ENCODE measurements around the gene SEZ6. TPM values are rescaled to one million over a fixed set of nuclear protein-coding genes. Genes with fewer than 3 reads are reported as not detected.

Gene SEZ6
- total and polyA plus RNA-seq, 2 donors (not counting 1 experiment from before 2014, with no cell fraction given): not detected

DNA sequence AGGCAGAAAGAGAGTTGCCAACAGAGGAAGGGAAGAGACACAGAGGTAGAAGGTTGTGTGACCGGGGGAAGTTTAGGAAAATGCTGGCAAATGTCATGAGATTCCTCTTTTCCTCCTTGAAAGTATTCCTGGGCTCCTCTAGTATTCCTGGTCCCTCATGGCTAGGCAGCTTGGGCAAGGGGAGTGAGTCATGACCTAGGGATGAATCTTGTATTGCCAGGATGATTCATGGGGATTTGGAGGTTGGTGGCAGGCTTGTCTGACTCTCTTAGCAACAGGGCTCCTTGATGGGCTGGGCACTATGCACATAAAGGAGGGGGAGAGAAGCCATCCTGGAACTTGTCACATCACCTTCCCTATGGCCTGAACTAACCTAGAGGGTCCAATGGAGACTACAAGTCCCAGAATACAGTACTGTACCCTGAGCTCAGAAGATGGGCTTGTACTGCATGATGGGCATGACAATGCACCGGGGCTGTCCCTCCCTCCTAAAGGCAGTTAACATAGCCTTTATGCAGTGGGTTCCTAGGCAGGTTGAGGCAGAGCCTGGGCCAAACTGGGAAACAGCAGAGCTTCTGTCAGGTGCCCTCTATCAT is 2.1 kb upstream of the SEZ6 start:
- no peaks in the 10 kb centered on the region for H3K9me3 Mint-ChIP-seq (ENCODE audit: insufficient read depth)
- peaks cover 58% of the 10 kb centered on the region for H3K27me3 Mint-ChIP-seq
- no peak for DNase-seq
- H3K36me3 ChIP-seq (replicated peaks in 1 of 2; ENCODE audit: control extremely low read depth in 1 of 2, control insufficient read depth in 1 of 2, extremely low read depth in 1 of 2, insufficient read depth in 2 of 2, low read length in 1 of 2): no peaks in the 10 kb centered on the region
- H3K9ac ChIP-seq (ENCODE audit: low read length): no peak overlapping the region
- TF ChIP-seq EZH2 (IDR thresholded peaks at IDR 0.05; ENCODE audit: borderline replicate concordance, insufficient read depth, low read depth, low read length, poor library complexity, severe bottlenecking): no peak
- TF ChIP-seq, protein P1, sequence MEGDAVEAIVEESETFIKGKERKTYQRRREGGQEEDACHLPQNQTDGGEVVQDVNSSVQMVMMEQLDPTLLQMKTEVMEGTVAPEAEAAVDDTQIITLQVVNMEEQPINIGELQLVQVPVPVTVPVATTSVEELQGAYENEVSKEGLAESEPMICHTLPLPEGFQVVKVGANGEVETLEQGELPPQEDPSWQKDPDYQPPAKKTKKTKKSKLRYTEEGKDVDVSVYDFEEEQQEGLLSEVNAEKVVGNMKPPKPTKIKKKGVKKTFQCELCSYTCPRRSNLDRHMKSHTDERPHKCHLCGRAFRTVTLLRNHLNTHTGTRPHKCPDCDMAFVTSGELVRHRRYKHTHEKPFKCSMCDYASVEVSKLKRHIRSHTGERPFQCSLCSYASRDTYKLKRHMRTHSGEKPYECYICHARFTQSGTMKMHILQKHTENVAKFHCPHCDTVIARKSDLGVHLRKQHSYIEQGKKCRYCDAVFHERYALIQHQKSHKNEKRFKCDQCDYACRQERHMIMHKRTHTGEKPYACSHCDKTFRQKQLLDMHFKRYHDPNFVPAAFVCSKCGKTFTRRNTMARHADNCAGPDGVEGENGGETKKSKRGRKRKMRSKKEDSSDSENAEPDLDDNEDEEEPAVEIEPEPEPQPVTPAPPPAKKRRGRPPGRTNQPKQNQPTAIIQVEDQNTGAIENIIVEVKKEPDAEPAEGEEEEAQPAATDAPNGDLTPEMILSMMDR (IDR thresholded peaks at IDR 0.05): no peak
- H3K4me2 ChIP-seq (replicated peaks; ENCODE audit: low read depth, low read length, poor library complexity, severe bottlenecking): no peak overlapping the region
- H3K4me3 ChIP-seq (ENCODE audit: control extremely low read depth in 1 of 5, extremely low read depth in 1 of 5, insufficient read depth in 1 of 5, low read depth in 2 of 5, low read length in 4 of 5): no peak overlapping the region
- CTCF ChIA-PET: interaction anchor here (1.2 kb wide), 1 partner anchor 42 kb away, joined by 5 read pairs; no protein-coding TSS in a partner anchor
- H3K27me3 ChIP-seq (replicated peaks in 1 of 4; ENCODE audit: control extremely low read depth in 1 of 4, control insufficient read depth in 3 of 4, insufficient read depth in 4 of 4, low read length in 3 of 4): peaks cover 0 to 50% (median 26%) of the 10 kb centered on the region in 4 experiments
- peaks cover 0 to 11% of the 10 kb centered on the region in 2 donors for H3K4me1 ChIP-seq (ENCODE audit: control insufficient read depth in 2 of 2, insufficient read depth in 2 of 2, low read length in 2 of 2)
- H3K27ac Mint-ChIP-seq: no peak overlapping the region
- no peaks in the 10 kb centered on the region for H3K4me1 Mint-ChIP-seq
- WGBS (ENCODE audit: insufficient coverage): 38% methylated on average over 2 of the region's 2 CpGs
- H3K79me2 ChIP-seq (ENCODE audit: control insufficient read depth, insufficient read depth, low read length): no peaks in the 10 kb centered on the region
- no peak overlapping the region for H2AFZ ChIP-seq (ENCODE audit: insufficient read depth, low read depth, low read length, poor library complexity, severe bottlenecking)
- H3K9me3 ChIP-seq (ENCODE audit: control extremely low read depth in 1 of 3, control insufficient read depth in 2 of 3, insufficient read depth in 1 of 3, low read length in 2 of 3): peaks cover 0 to 30% (median 0%) of the 10 kb centered on the region in 3 donors
- no peaks in the 10 kb centered on the region for H4K20me1 ChIP-seq (ENCODE audit: control insufficient read depth, insufficient read depth, low read length, poor library complexity, severe bottlenecking)
- POLR2A ChIA-PET: no interaction called here
- no peak for ATAC-seq (ENCODE audit: low read depth)
- intact Hi-C loops (cut with micrococcal nuclease): no loop called here
- no peak overlapping the region for H3K27ac ChIP-seq (ENCODE audit: low read length in 2 of 2)
- H3K4me3 Mint-ChIP-seq: no peak overlapping the region

DNA sequence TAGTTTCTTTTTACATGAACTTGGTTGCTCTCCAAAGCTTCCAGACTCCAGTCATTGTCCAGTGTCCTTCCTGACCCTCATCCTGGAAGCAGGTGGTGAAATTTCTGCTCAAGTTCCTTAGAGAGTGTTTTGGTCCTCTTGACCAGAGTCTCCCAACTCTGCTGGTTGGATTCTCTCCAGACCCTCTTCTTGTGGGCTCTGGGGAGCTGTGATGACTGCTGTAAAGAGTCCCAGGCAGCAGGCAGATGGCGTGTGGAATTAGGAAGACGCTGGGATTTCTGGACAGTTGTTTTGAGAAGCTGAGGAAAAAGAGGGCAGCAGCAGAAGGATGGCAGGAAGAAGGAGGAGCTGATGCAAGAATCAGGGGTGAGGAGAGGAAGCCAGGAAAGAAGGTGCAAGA is 1.6 kb upstream of the SEZ6 start:
- CTCF ChIA-PET: interaction anchor here (1.2 kb wide), 1 partner anchor 42 kb away, joined by 5 read pairs; no protein-coding TSS in a partner anchor
- ATAC-seq (ENCODE audit: low read depth) (no peak), DNase-seq (no peak)
- 34% methylated on average over 2 of the region's 2 CpGs for WGBS (ENCODE audit: insufficient coverage)
- Mint-ChIP-seq H3K27ac (no peak overlapping the region), H3K4me3 (no peak overlapping the region), H3K4me1 (no peaks in the 10 kb centered on the region), H3K9me3 (ENCODE audit: insufficient read depth) (no peaks in the 10 kb centered on the region), H3K27me3 (peaks cover 61% of the 10 kb centered on the region)
- Histone ChIP-seq H3K4me3 (ENCODE audit: control extremely low read depth in 1 of 5, extremely low read depth in 1 of 5, insufficient read depth in 1 of 5, low read depth in 2 of 5, low read length in 4 of 5) (no peak overlapping the region), H3K27ac (ENCODE audit: low read length in 2 of 2) (no peak overlapping the region), H3K27me3 (replicated peaks in 1 of 4; ENCODE audit: control extremely low read depth in 1 of 4, control insufficient read depth in 3 of 4, insufficient read depth in 4 of 4, low read length in 3 of 4) (peaks cover 0 to 50% (median 26%) of the 10 kb centered on the region in 4 experiments), H3K9ac (ENCODE audit: low read length) (no peak overlapping the region), H3K79me2 (ENCODE audit: control insufficient read depth, insufficient read depth, low read length) (no peaks in the 10 kb centered on the region), H3K36me3 (replicated peaks in 1 of 2; ENCODE audit: control extremely low read depth in 1 of 2, control insufficient read depth in 1 of 2, extremely low read depth in 1 of 2, insufficient read depth in 2 of 2, low read length in 1 of 2) (no peaks in the 10 kb centered on the region), H4K20me1 (ENCODE audit: control insufficient read depth, insufficient read depth, low read length, poor library complexity, severe bottlenecking) (no peaks in the 10 kb centered on the region), H3K9me3 (ENCODE audit: control extremely low read depth in 1 of 3, control insufficient read depth in 2 of 3, insufficient read depth in 1 of 3, low read length in 2 of 3) (peaks cover 0 to 30% (median 0%) of the 10 kb centered on the region in 3 donors), H2AFZ (ENCODE audit: insufficient read depth, low read depth, low read length, poor library complexity, severe bottlenecking) (no peak overlapping the region), H3K4me2 (replicated peaks; ENCODE audit: low read depth, low read length, poor library complexity, severe bottlenecking) (no peak overlapping the region), H3K4me1 (ENCODE audit: control insufficient read depth in 2 of 2, insufficient read depth in 2 of 2, low read length in 2 of 2) (peaks cover 0 to 11% of the 10 kb centered on the region in 2 donors)
- intact Hi-C loops (cut with micrococcal nuclease): no loop called here
- no peak for TF ChIP-seq EZH2 (IDR thresholded peaks at IDR 0.05; ENCODE audit: borderline replicate concordance, insufficient read depth, low read depth, low read length, poor library complexity, severe bottlenecking)
- TF ChIP-seq, protein P1 (IDR thresholded peaks at IDR 0.05): no peak
- POLR2A ChIA-PET: no interaction called here
